HG02798 (cell line): ENCODE results near the gene CD99L2.
"Not testable (repeated sequence)": the region's sequence is repeated elsewhere in the genome, so short reads cannot be mapped to it uniquely, and the experiment has no call there.

Source experiments
- ATAC-seq: cut with Tn5 transposase; IDR thresholded peaks from one replicate; pipeline ENCODE4 v1.9.1; 2021; ENCODE audit warnings: mild to moderate bottlenecking; ENCODE audit not compliant: unreplicated experiment, poor library complexity

The CD99L2 gene

DNA sequence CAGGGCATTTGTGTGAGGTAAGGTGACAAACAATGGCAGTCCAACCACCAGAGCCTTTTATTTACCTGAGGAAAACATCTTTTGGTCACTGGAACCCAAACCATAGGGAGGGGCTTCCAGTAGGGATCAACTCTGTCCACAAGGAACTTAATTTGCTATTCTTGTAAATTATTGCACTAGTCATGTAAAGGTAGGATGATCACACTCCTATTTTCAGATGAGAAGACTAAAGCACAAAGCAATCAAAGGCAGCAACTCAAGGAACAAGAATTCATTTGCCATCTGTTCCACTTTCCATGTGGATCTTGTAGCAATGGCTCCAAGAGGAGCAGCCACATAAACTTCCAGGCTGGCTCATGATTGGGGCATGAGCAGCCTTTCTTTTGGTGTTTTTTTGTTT lies 35.3 kb downstream of the CD99L2 start:
- ATAC-seq: no peak

DNA sequence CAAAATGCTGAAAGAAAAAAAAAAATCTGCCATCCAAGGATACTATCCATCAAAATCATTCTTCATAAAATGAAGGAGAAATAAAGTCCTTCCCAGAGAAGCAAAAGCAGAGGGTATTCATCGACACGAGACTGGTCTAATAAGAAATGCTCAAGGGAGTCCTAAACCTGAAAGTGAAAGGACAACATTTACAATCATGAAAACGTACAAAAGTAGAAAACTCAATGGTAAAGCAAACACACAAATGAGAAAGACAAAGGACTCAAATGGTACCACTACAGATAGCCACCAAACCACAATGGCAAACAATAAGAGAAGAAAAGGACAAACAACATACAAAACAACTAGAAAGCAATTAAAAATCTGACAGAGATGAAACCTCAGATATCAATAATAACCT lies 41.0 kb downstream of the CD99L2 start:
- no peak for ATAC-seq

DNA sequence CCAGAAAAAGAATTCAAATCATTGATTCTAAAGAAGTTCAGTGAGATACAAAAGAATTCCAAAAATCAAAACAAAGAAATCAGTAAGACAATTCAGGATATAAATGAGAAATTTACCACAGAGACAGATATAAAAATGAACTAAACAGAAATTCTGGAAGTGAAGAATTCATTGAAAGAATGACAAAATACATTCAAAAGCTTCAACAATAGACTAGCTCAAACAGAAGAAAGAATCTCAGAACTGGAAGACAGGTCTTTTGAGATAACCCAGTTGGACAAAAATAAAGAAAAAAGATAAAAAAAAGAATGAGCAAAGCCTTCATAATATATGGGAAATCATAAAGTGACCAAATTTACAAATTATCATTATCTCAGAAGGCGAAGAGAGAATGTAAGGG lies 41.7 kb downstream of the CD99L2 start:
- no peak for ATAC-seq

DNA sequence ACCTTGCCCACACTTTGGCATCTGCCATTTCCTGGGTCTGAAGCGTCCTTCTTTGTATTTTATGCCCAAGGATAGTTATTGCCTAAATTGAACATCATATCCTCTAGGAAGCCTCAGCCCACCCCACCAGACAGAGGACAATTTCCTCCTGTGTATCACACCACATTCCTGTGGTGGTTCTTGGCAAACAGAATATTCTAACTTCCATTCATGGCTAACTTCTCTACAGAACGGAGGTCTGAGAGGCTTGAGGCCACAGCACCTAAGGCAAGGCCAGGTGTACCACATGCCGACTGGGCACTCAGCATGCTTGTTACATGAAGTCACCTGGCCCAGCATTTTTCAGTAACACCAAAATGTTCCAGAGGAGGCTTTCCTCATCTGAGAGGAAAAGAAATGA lies 42.4 kb downstream of the CD99L2 start:
- ATAC-seq: no peak

DNA sequence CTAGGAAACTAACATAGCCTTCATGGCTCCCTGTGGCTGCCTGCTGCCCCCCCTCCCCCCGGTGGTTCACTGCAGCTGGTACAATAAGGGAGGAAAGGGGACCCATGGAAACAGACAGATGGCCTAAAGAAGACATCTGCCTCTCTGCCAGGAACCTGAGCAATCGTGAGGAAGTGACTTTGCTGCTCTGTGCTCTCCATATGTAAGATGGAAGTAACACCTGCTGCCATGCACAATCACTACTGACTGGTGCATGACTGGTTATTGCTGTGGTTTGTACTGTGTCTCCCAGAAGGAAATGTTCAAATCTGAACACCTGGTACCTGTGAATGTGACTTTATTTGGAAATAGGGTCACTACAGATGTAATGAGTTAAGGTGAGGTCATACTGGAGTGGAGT lies 43.6 kb downstream of the CD99L2 start:
- peak; percentile 46 for ATAC-seq

DNA sequence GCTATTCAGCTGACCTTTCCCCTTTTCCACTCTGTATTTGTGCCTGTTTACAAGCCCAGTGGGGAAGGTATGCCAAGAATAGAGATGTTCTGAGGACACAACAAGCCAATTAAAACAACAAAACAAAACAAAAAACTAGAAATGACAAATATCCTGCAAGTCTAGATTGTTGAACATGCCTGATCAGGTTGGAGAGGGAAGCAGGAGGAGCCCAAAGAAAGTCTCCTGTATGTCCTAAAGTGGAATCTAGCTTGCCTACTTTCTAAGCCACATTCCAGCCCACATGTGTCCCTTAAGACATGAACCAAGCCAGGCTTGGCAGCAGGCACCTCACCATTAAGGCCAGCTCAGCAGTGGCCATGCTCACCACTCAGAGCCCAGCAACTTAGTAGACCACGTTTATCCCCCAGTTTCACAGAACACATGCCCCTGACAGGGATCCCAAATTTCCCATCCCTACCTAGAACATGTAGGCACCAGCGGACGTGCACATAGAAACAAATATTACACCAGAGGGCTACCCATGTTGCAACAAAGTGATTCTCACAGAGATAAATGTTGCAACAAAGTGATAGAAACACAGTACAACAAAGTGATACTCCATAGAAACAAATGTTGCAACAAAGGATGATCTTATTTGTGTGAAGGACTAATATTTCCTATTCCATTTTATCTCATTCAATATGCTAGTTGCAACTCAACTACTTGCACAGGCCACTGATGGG lies 48.3 kb downstream of the CD99L2 start:
- no peak for ATAC-seq

DNA sequence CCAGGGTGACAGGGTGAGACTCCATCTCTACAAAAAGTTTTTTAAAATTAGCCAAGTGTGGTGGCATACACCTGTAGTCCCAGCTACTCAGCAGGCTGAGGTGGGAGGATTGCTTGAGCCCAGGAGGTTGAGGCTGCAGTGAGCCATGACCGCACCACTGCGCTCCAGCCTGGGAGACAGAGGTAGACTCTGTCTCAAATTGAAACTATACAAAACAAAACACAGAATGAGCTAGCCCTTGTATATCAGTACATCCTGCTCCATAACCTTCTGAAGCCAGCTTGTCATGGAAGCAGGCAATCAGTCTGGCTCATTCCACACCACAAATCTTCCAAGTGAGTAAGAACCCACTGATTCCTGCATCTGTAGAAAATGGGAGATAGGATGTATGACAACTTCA lies 49.0 kb downstream of the CD99L2 start:
- ATAC-seq: peak; percentile 48

DNA sequence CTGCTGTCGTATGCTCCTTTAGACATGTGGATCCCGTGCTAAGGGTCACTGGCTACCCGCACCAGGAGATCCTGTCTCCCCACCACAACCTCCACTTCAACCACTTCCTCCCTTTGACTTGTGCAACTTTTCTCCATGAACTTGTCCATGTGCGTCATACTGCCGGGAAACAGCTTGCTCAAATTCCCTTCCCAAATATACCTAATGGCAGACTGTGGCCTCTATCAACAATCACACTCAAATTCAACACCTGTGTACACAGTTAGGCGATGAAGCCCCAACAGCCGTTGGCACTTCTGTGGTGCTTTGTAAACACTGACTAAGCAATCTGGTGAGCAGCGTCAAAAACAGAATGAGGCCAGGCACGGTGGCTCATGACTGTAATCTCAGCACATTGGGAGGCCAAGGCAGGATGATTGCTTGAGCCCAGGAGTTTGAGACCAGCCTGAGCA lies 49.5 kb downstream of the CD99L2 start:
- ATAC-seq: no peak

DNA sequence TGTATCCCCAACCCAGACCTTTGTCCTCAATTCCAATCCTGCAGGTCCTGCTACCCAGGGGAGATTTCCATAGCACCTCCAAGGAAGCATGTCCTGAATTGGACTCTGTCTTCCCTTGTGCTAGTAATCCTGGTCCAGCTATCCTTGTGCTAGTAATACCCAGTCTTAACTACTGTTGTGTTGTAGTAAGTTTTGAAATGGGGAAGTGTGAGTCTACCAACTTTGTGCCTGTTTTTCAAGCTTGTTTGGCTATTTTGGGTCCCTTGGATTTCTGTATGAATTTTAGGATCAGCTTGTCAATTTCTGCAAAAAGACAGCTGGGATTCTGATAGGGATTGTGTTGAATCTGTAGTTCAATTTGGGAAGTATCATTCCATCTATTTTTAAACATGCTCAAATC lies 51.4 kb downstream of the CD99L2 start:
- ATAC-seq: no peak

DNA sequence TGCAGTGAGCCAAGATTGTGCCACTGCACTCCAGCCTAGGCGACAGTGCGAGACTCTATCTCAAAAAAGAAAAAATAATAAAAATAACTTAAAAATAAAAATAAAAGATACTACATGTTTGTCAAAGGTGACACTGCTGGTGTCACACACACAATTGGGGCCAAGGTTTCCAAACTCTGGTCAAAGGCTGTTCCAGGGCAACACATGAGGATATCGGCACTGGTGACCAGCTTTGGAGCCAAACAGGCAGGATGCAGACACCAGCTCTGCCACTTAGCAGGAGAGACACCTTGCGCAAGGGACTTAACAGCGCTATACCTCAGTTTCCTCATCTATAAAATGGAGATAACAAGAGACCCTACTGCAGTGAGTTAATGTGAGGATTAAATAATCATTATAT lies 52.3 kb downstream of the CD99L2 start:
- no peak for ATAC-seq

DNA sequence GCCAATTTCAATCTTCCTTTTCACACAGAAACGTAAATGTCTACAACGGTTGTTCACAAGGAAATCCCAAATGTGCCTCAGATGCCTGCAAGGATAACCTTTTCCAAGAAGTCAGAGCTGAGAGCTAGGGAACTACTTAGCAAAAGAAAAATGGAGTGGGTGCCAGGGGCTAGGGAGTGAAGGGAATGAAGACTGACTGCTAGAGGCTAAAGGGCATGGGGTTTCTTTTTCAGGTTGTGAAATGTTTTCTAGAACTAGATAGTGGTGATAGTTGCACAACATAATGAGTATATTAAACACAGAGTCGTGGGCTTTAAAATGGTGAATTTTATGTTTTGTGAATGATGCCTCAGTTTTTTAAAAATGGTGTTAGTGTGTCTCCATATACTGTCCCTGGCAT lies 53.4 kb downstream of the CD99L2 start:
- no peak for ATAC-seq

DNA sequence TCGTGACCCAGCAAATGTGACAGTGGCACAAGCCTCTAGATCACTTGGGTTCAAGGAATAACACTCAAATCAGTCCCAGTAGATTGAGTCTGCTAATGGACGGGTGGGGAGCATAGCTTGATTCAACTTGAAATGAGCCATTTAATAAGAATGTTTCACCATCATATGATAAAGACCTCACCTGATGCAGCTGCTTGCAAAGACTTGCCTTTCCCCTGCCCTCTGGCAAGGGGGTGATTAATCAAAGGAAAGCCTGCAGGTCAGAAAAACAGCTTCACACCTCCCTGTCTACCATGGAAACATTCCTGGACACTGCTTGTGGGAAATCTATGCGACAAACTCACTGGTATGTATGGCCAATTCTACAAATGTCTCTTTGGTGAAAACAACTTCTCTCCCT lies 54.5 kb downstream of the CD99L2 start:
- ATAC-seq: no peak

DNA sequence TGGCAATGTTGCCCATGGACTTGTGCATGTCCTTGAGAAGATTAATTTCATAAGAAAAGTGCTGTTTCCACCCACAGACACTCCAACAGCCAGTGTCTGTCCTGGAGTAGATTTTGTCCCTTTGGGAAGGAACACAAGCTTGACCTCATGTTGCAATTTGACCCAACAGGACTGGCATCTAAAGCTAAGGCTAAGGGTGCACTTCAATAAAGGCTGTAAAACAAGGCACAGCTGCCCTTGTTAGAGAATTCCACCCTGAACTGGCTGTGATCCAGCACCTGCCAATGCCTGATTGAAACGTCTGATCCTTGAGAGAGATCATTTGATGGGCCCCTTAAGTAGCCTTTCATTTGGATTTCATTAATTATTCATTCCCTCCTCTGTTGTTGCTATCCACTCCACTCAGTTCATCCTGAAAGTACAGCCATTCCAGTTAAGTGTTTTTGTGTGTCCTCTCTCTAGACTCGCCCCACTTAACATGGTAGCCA lies 56.2 kb downstream of the CD99L2 start:
- no peak for ATAC-seq

DNA sequence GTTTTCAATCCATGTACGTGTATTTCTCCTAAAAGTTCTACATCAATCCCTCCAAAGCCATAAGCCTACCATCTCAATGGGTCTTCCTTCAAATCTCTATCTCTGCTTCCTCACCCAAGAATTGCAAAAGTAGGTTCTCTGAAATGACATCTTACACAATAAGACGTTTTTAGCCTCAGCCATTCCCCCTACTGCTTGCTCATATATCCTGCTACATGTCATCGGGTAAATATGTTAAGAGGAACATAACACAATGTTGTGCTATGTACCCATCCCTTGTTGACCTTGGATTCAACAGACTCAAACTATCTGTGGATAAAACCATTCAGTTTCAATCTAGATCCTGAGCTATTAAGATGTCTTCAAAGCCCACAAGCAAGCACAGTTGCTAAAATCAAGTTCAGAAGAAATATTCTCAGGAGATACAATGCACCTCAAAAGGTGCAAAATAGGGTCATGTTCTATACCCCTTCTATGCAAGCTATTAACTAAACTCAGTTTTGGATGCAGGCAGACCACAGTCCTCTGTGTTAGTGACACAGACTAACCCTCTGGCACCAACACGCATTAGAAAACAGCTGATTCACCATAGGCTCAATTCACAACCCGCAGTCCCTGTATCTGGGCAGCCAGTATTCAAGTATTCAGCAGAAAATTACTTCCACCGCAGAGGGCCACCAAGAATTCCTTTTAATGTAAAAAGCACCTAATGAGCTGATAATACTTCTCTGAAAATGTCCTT lies 56.8 kb downstream of the CD99L2 start:
- ATAC-seq: no peak

DNA sequence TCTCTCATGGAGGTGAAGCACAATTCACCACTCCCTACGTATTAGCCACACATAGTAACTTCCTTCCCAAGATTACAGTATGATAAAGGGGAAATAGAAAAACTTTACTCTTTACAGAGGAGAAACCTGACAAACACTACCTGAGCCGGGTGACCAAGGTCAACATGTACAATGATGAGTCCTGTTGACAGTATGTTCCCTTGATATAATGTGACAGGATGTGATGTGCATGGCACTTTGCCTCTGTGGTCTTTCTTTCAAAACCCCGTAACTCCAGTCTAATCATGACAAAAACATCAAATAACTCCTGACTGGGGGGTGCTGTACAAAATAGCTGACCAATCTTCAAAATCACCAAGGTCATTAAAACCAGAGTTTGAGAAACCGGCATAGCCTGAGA lies 60.6 kb downstream of the CD99L2 start:
- no peak for ATAC-seq

DNA sequence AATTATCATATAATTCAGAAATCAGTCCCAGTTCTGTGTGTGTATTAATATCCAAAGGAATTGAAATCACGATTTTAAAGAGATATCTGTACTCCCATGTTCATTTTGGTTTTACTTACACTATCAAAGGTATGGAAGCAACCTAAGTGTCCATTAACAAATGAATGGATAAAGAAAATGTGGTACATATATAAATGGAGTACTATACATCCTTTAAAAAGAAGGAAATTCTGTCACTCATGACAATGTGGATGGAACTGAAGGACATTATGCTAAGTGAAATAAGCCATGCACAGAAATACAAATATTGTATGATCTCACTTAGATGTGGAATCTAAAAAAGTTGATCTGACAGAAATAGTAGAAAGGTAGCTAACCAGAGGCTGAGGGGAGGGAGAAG lies 63.8 kb downstream of the CD99L2 start:
- ATAC-seq: no peak

DNA sequence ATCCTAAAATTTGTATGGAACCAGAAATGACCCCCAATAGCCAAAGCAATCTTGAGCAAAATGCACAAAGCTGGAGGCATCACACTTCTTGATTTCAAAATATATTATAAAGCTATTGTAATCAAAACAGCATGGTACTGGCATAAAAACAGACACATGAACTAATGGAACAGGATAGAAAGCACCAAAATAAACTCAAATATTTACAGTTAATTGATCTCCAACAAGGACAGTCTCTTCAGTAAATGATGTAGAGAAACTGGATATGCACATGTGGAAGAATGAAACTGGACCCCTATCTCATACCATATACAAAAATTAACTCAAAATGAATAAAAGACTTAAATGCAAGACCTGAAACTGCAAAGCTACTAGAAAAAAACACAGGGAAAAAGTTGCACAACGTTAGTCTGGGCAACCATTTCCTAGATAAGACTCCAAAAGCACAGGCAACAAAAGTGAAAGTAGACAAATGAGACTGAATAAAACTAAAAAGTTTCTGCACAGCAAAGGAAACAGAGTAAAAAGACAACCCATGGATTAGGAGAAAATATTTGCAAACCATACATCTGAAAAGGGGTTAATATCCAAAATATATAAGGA lies 64.9 kb downstream of the CD99L2 start:
- ATAC-seq: no peak

DNA sequence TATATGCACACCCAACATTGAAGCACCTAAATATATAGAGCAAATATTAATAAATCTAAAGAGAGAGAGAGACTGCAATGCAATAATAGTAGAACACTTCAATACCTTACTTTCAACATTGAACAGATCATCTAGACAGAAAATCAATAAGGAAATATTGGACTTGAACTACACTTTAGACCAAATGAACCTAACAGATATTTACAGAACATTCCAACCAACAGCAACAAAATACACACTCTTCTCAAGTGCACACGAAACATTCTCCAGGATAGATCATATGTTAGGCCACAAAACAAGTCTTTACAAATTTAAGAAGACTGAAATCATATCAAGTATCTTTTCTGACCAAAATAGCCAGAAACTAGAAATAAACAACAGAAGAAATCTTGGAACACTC lies 66.6 kb downstream of the CD99L2 start:
- no peak for ATAC-seq

DNA sequence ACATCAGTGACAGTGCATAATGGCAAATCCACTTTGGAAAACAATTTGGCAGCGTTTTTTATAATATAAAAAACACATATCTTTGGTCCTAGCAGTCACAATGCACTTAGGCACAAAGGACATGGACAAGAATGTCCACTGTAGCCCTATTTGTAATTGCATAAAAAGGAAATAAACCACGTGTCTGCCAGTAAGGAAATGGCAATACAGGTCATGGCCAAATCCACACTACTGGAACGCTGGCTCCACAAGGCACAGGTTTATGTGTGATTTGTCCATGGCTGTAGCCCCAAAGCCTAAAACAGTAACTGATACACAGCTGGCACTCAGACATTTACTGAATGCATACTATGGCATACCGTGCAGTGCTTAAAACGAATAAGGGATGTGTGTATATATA lies 69.7 kb downstream of the CD99L2 start:
- ATAC-seq: no peak

DNA sequence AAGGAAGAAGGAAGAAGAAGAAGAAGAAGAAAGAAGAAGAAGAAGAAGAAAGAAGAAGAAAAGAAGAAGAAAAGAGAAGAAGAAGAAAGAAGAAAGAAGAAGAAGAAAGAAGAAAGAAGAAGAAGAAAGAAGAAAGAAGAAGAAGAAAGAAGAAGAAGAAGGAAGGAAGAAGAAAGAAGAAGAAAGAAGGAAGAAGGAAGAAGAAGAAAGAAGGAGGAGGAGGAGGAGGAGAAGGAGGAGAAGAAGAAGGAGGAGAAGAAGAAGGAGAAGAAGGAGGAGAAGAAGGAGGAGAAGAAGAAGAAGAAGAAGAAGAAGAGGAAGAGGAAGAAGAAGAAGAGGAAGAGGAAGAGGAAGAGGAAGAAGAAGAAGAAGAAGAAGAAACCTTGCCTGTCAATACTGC lies 74.1 kb downstream of the CD99L2 start:
- not testable (repeated sequence) for ATAC-seq

DNA sequence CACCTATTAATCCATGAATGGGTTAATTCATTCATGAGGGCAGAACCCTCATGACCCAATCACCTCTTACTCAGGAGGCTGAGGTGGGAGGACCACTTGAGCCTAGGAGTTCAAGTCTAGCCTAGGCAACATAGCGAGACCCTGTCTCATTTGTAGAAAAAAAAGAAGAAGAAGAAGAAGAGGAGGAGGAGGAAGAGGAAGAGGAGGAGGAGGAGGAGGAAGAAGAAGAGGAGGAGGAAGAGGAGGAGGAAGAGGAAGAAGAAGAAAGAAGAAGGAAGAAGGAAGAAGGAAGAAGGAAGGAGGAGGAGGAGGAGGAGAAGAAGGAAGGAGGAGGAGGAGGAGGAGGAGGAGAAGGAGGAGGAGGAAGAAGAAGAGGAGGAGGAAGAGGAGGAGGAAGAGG lies 74.6 kb downstream of the CD99L2 start:
- ATAC-seq: not testable (repeated sequence)
